ENCODE data around the gene LAD1.

- TF ChIP-seq CTCF (conservative IDR thresholded peaks at IDR 0.05 in 1 of 2, IDR thresholded peaks at IDR 0.05 in 1 of 2; ENCODE audit: extremely low read depth in 1 of 2, insufficient read depth in 1 of 2, low read depth in 1 of 2, low read length in 2 of 2) (no peak), EZH2 (IDR thresholded peaks at IDR 0.05; ENCODE audit: borderline replicate concordance, low read length) (no peak)
Measured at GRCh38 chr1:201350361-201350725, 48.8 kb downstream of the LAD1 start.

Measured in mammary epithelial cell (primary cell).